ENCODE measurements around the gene PML. TPM values are rescaled to one million over a fixed set of nuclear protein-coding genes. Genes with fewer than 3 reads are reported as not detected.

Gene PML
- polyA plus RNA-seq, 10 donors, result 22.6 to 36.4 (median 28.7) TPM

Other genes starting within 250 kb of the PML start
- 10 to 100 TPM in 1 of 10 donors, 1 to 10 TPM in 9; 3.3 to 11.3 (median 5.4) TPM for gene INSYN1, start 241.4 kb upstream of the PML start, polyA plus RNA-seq (ENCODE audit: insufficient read length in 10 of 10)
- gene TBC1D21, start 121.2 kb upstream of the PML start, polyA plus RNA-seq (ENCODE audit: insufficient read length in 10 of 10), result not detected
- 10 to 100 TPM; 26.3 to 57.9 (median 34.6) TPM for gene LOXL1, start 68.3 kb upstream of the PML start, polyA plus RNA-seq (ENCODE audit: insufficient read length in 10 of 10)
- gene STOML1, start 2.4 kb upstream of the PML start, polyA plus RNA-seq (ENCODE audit: insufficient read length in 10 of 10), result 10 to 100 TPM; 19.1 to 34.5 (median 30.0) TPM
- gene GOLGA6A, start 87.8 kb downstream of the PML start, polyA plus RNA-seq (ENCODE audit: insufficient read length in 10 of 10), result under 1 TPM in 8 of 10 donors, not detected in 2; 0.08 to 0.46 (median 0.15) TPM
- gene ISLR2, start 135.9 kb downstream of the PML start, polyA plus RNA-seq (ENCODE audit: insufficient read length in 10 of 10), result 1 to 10 TPM; 2.3 to 6.8 (median 4.4) TPM
- gene ISLR, start 179.0 kb downstream of the PML start, polyA plus RNA-seq (ENCODE audit: insufficient read length in 10 of 10), result 100 to 1,000 TPM; 131 to 259 (median 181) TPM
- gene STRA6, start 208.1 kb downstream of the PML start, polyA plus RNA-seq (ENCODE audit: insufficient read length in 10 of 10), result 1 to 10 TPM in 6 of 10 donors, under 1 TPM in 4; 0.58 to 1.9 (median 1.3) TPM
- gene CCDC33, start 241.6 kb downstream of the PML start, polyA plus RNA-seq (ENCODE audit: insufficient read length in 10 of 10), result under 1 TPM in 3 of 10 donors, not detected in 7; 0.05 to 0.31 (median 0.19) TPM